Panc1 (cell line): Measurements from ENCODE around the gene SCN7A.

Experiments used
- CTCF ChIP-seq: fragments of 450-650 bp; IDR thresholded peaks from 2 replicates; pipeline ENCODE4 v1.5.1; 2017; ENCODE audit warnings: mild to moderate bottlenecking
- POLR2AphosphoS5 ChIP-seq: IDR thresholded peaks from 2 replicates; pipeline ENCODE4 v1.6.1; 2012; ENCODE audit warnings: mild to moderate bottlenecking, low read depth, low read length, moderate library complexity
- REST ChIP-seq, 2 experiments: IDR thresholded peaks; 2 replicates each; pipeline ENCODE4 v1.6.1; 2011 to 2012; ENCODE audit warnings: low read depth in 2 of 2, control low read depth in 1 of 2, low read length in 1 of 2, mild to moderate bottlenecking in 1 of 2, moderate library complexity in 1 of 2; ENCODE audit not compliant: insufficient read depth in 1 of 2

- TF ChIP-seq POLR2AphosphoS5 (no peak), CTCF (no peak), REST (IDR thresholded peaks at IDR 0.05; ENCODE audit: insufficient read depth in 1 of 2, low read depth in 2 of 2, low read length in 1 of 2) (no peak)
These were observed 108.7 kb downstream of the SCN7A start for GRCh38 chr2:166385313-166385712.
